K562 (cell line): Measurements from ENCODE around the gene C16orf74. TPM values are rescaled to one million over a fixed set of nuclear protein-coding genes. Genes with fewer than 3 reads are reported as not detected.

ENCODE experiments used
- ATF6 ChIP-seq: sonication (generic); formaldehyde crosslinking; IDR thresholded peaks from 2 replicates; pipeline ENCODE4 v1.4.0; 2020; ENCODE audit warnings: mild to moderate bottlenecking, missing genetic modification reagents
- FOXP1 ChIP-seq: sonication (generic); formaldehyde crosslinking; IDR thresholded peaks from 2 replicates; pipeline ENCODE4 v1.8.0; 2022; ENCODE audit warnings: mild to moderate bottlenecking, missing genetic modification reagents
- HNRNPK ChIP-seq: fragments of 200-400 bp; formaldehyde crosslinking; IDR thresholded peaks from one replicate; pipeline ENCODE4 v1.6.1; 2018; ENCODE audit warnings: mild to moderate bottlenecking, low read depth, low read length; ENCODE audit not compliant: poor library complexity, severe bottlenecking
- MBD1 ChIP-seq: fragments of 250-450 bp; sonication (Bioruptor Pico); IDR thresholded peaks from 2 replicates; pipeline ENCODE4 v1.8.0; 2022; ENCODE audit warnings: inconsistent platforms
- MECOM ChIP-seq: fragments of 250-450 bp; sonication (Bioruptor Pico); IDR thresholded peaks from 2 replicates; pipeline ENCODE4 v1.8.0; 2022; ENCODE audit warnings: inconsistent platforms
- NRF1 ChIP-seq, 2 experiments: fragments of 450-650 bp; IDR thresholded peaks in 1 of 2; conservative IDR thresholded peaks in 1 of 2; 2 replicates each; pipeline ENCODE4 v1.6.1; 2014; ENCODE audit warnings: mild to moderate bottlenecking in 2 of 2
- RAD21 ChIP-seq, 2 experiments: fragments of 250-450 bp in 1 of 2; fragments of 450-650 bp in 1 of 2; sonication (Bioruptor Pico) in 1 of 2; formaldehyde crosslinking in 1 of 2; IDR thresholded peaks in 1 of 2; conservative IDR thresholded peaks in 1 of 2; 2 replicates each; pipeline versions ENCODE4 v1.4.0 to v1.8.0; 2020 to 2022; ENCODE audit warnings: mild to moderate bottlenecking in 2 of 2, moderate library complexity in 1 of 2
- SNRNP70 ChIP-seq: fragments of 200-400 bp; formaldehyde crosslinking; optimal IDR thresholded peaks from 2 replicates; pipeline ENCODE3; 2017; ENCODE audit warnings: low read depth, low read length
- SOX6 ChIP-seq: fragments of 450-650 bp; IDR thresholded peaks from 2 replicates; pipeline ENCODE4 v1.6.1; 2014; ENCODE audit warnings: mild to moderate bottlenecking
- TOE1 ChIP-seq, 2 experiments: fragments of 450-650 bp in 1 of 2; sonication (generic) in 1 of 2; formaldehyde crosslinking in 1 of 2; IDR thresholded peaks; 2 replicates each; pipeline versions ENCODE4 v1.7.1 to v1.8.0; 2016 to 2022; ENCODE audit warnings: borderline replicate concordance in 2 of 2, mild to moderate bottlenecking in 2 of 2, antibody characterized with exemption in 1 of 2, inconsistent platforms in 1 of 2, low read depth in 1 of 2, missing genetic modification reagents in 1 of 2, moderate library complexity in 1 of 2
- ZNF134 ChIP-seq: fragments of 250-450 bp; sonication (Bioruptor Pico); conservative IDR thresholded peaks from 2 replicates; pipeline ENCODE4 v1.4.0; 2020
- ZNF184 ChIP-seq: sonication (generic); formaldehyde crosslinking; IDR thresholded peaks from 2 replicates; pipeline ENCODE4 v1.5.0; 2020; ENCODE audit warnings: missing genetic modification reagents
- ZNF277 ChIP-seq: fragments of 250-450 bp; sonication (Bioruptor Pico); IDR thresholded peaks from 2 replicates; pipeline ENCODE4 v1.8.0; 2022; ENCODE audit warnings: inconsistent platforms, mild to moderate bottlenecking, moderate library complexity, borderline replicate concordance
- polyA plus RNA-seq, 8 experiments: library from polyadenylated mRNA; depleted of rRNA in 4 of 8; stranded (reverse) in 5 of 8; unstranded in 3 of 8; fragments of >200 nt; fragmentation: Nextera tagmentation in 2 of 8; fragmentation: Illumina TruSeq in 1 of 8; extraction: Ambion mirVana in 2 of 8; extraction: Trizol in 1 of 8; gene quantifications; 2 replicates each; pipeline versions ENCODE4 v1.2.1 to v1.2.3, GENCODE V29; 2011 to 2014; ENCODE audit warnings: inconsistent platforms in 1 of 8, missing spikeins in 1 of 8
- total RNA-seq, 7 experiments: library from RNA; depleted of rRNA in 6 of 7; stranded (reverse); fragments of >200 nt in 6 of 7; fragmentation: Illumina TruSeq in 2 of 7; extraction: Trizol in 2 of 7; gene quantifications; 2 replicates each; pipeline versions ENCODE4 v1.2.1 to v1.2.3, GENCODE V29; 2011 to 2021; ENCODE audit warnings: low replicate concordance in 1 of 7
- TF ChIP-seq, protein P1 (sequence below): IDR thresholded peaks from 2 replicates; pipeline ENCODE4 v1.6.1; 2012; ENCODE audit warnings: low read depth, low read length, improper control_type of control experiment, borderline replicate concordance

C16orf74 gene
- total and polyA plus RNA-seq, 9 of the 15 experiments (the other 6 are each of a cell fraction or from before 2014, with no cell fraction given): not detected

GRCh38 chr16:85675251-85675874 is 75.5 kb downstream of the C16orf74 start (continued):
- TF ChIP-seq ZNF277 (CRISPR knock-in tag) (no peak), NRF1 (conservative IDR thresholded peaks at IDR 0.05 in 1 of 2, IDR thresholded peaks at IDR 0.05 in 1 of 2) (no peak), RAD21 (CRISPR knock-in tag; conservative IDR thresholded peaks at IDR 0.05 in 1 of 2, IDR thresholded peaks at IDR 0.05 in 1 of 2) (peak in 1 of 2 experiments; percentile 47; a peak in 2 of 4 replicates), SOX6 (no peak), MBD1 (CRISPR knock-in tag) (no peak), ZNF184 (CRISPR knock-in tag) (no peak), FOXP1 (CRISPR knock-in tag) (no peak), ZNF134 (no peak), TOE1 (IDR thresholded peaks at IDR 0.05; ENCODE audit: borderline replicate concordance) (no peak), TOE1 (CRISPR knock-in tag; IDR thresholded peaks at IDR 0.05; ENCODE audit: borderline replicate concordance, low read depth) (no peak), MECOM (CRISPR knock-in tag) (no peak), ATF6 (no peak), HNRNPK (no peak), SNRNP70 (no peak)
- TF ChIP-seq, protein P1, sequence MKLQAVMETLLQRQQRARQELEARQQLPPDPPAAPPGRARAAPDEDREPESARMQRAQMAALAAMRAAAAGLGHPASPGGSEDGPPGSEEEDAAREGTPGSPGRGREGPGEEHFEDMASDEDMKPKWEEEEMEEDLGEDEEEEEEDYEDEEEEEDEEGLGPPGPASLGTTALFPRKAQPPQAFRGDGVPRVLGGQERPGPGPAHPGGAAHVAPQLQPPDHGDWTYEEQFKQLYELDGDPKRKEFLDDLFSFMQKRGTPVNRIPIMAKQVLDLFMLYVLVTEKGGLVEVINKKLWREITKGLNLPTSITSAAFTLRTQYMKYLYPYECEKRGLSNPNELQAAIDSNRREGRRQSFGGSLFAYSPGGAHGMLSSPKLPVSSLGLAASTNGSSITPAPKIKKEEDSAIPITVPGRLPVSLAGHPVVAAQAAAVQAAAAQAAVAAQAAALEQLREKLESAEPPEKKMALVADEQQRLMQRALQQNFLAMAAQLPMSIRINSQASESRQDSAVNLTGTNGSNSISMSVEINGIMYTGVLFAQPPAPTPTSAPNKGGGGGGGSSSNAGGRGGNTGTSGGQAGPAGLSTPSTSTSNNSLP: no peak
